ENCODE data around the gene CDHR3.

DNA sequence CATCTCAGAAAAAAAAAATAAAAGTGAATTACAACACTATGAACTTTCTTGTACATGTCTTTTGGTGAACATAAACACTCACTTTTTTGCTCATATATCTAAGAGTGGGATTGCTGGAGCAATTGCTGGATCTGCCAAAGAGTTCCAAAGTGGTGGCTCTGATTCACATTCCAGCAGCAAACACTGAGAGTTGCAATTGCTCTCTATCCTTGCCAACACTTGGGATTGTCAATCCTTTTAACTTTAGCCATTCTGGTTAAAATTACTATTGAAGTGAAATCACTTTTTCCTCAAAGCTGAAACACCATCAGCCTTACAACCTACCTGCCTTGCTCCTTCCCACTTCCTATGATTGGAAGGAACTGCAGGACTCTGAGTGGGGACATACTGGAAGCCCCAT is 70.7 kb downstream of the CDHR3 start:
- no peak for TF ChIP-seq POLR2A (IDR thresholded peaks at IDR 0.05)
- TF ChIP-seq, protein P1, sequence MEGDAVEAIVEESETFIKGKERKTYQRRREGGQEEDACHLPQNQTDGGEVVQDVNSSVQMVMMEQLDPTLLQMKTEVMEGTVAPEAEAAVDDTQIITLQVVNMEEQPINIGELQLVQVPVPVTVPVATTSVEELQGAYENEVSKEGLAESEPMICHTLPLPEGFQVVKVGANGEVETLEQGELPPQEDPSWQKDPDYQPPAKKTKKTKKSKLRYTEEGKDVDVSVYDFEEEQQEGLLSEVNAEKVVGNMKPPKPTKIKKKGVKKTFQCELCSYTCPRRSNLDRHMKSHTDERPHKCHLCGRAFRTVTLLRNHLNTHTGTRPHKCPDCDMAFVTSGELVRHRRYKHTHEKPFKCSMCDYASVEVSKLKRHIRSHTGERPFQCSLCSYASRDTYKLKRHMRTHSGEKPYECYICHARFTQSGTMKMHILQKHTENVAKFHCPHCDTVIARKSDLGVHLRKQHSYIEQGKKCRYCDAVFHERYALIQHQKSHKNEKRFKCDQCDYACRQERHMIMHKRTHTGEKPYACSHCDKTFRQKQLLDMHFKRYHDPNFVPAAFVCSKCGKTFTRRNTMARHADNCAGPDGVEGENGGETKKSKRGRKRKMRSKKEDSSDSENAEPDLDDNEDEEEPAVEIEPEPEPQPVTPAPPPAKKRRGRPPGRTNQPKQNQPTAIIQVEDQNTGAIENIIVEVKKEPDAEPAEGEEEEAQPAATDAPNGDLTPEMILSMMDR (IDR thresholded peaks at IDR 0.05): no peak
